ENCODE results near the gene CAMK2N1.

CAMK2N1 gene

DNA sequence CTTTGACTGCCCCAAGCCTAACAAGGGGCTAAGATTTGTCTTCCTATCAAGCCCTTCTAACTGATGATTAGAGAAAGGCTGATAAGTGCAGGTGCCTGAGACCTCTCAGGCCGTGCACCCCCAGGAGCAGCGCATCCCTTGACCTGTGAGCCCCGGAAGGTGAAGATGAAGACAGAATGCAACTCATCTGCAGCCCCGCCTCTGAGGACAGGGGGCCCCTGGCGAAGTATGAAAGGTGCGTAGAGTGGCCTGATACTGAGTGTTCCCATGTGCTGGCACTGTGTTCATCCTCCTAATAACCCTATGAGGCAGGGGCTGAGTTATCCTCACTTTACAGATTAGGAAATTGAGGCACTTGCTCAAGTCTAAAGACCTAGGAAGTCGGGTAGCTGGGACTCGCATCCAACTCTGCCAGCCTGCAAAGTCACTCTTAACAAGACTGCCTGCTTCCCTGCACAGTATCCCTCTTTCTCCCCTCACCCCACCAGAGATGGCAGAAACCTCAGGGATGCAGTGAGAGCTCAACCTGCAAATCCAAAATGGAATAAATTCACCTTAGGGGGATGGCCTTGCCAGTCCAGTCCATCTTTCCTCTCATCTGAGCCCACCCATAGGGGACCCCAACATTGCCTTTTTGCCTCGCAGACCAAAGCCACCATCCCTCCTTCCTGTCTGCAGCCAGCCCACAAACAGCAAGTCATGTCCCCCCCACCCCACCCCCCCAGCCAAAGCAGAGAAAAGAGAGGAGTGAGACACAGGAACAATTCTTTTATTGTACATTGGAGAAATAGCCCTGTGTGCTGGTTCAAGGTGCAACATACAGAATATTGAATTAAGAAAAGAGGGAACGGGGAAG is 4.1 kb downstream of the CAMK2N1 start:
- H3K27ac ChIP-seq, result no peak overlapping the region

DNA sequence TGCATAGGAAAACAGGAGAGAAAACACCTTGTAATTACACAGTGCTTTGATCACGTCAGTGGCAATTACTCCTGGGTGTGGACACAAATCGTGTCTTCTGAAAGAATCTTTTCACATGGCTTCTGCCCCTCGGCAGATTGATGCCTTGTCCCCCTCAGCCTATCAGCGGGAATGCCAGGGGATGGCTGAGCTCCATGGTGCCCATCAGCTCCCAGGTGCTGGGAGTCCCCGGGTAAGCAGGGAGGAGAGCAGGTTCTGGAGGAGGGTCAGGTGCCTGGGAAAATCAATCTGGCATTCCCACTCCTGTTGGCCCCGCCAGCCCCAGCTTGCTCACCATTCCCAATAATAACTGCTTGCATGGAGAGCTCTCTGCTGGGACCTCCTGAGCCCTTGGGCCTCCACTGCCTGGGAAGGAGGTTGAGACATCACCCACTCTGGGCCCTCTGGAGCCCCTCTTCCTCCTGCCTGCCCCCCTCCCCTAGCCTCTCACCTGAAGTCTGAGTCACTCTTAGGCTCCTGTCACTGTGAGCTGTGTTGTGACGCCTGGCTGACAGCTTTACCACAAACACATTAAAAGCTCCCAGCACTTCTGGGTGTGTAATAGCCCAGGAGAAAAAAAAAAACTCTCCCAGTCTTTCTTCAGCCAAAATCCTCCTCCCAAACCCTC is 4.9 kb downstream of the CAMK2N1 start:
- Histone ChIP-seq H3K4me3 (no peak overlapping the region), H3K27ac (no peak overlapping the region)

More for the DNA sequence above, 4.1 kb downstream of the CAMK2N1 start:
- no peak overlapping the region for H3K4me3 ChIP-seq

DNA sequence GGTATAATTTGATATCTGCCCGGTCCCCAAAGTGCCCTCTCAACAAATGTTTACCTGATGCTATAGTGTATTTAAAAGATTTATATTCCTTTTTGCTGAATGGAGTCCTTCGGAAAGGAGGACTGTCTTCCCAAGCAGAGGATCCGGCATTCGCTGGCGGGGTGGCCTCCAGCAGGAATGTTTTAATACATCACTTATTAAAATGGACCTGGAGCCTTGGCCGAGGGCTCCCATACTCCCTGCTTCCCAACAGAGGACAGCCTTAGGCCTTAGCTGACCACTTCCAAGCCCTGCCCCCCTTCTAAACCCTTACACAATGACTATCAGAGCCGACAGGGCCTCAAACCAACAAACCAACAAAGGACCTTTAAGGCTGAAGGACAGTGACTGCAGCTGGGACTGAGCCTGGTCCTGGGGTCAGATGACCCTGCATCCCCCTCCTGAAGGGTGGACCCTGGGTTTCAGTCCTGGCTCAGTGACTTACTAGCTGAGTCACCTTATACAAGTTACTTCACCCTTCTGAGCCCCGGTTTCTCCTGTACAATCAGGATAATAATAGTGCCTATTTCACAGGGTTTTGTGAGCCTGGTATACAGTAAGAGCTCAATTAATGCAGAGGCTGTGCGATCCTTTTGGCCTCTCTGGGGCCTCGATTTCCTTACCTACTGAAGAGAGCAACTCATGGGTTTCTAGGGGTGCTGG is 5.6 kb downstream of the CAMK2N1 start:
- H3K27ac ChIP-seq, result no peak overlapping the region
- no peak overlapping the region for H3K4me3 ChIP-seq

DNA sequence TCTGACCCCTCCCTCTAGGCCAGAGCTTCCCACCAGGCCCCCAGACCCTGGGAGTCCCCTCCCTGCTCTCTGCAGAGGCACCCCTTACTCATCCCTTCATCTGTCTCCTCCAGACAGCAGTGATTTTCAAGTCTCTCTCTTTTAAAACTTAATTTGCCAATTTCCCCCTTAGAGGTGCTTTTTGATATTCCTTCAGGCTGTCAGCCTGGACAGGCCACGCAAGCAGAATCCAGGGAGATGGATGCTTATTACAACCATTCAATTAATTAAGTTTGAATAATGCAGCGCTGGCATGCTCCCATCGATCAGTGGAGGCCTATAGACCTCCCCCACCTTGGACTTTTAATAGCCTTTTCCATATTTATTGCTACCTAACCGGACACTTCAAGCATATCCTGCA is 6.2 kb downstream of the CAMK2N1 start:
- Histone ChIP-seq H3K27ac (no peak overlapping the region), H3K4me3 (no peak overlapping the region)

DNA sequence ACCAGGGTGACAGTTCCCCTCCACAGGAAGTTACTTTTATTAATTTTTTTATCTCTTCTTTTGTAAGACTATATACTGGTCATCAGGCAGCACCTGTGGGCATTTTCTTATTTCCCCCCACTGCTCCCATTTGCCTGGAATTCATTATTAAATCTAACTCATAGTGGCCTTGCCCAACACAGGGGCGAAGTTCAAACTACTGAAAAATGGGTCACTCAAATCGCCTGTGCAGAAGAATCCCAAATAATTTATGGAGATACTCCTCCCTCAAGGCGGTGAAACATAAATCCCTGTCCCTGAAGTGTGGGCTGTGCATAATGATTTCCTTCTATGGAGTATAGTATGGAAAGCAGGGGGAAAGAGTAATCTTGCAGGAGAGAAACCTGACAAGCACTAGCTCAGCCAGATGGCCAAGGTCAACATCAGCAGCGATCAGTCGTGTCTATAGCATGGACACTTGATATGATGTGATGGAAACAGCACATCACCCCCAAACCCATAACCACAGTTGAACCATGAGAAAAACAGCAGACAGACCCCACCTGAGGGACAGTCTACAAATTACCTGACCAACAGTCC is 7.9 kb downstream of the CAMK2N1 start:
- no peak overlapping the region for H3K4me3 ChIP-seq
- no peak overlapping the region for H3K27ac ChIP-seq

DNA sequence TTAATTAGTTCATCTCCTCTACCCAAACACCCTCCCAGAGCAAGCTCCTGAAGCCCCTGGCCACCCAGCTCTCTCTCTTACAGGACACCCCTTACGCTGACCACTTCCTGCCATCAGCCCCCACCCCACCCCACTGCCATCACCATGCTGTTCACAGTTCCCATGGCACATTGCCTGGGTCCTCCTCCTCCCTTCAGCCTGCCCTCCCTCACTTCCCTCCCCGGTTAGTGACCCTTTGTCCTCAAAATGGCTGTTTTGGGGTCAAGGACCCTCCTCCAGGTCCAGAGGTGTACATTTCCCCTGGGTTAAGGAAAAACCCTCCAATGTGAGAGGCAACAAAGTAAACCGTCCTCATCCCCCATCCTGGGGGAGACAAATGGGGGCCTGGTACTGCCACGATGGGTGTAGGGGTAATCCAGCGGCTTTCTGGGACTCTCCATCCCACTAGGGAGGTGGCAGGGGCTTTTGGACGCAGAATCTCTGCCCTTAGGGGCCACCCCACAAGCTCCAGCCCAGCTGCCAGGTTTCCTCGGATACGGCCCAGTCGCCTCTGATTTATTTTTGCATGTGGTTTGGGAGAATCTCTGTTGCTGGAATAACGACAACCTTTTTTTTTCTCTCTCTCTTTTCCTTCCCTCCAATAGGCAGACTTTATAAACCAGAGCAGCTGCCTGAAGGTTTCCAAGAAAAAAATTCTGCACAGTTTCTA is 8.5 kb downstream of the CAMK2N1 start:
- H3K27ac ChIP-seq, result no peak overlapping the region
- H3K4me3 ChIP-seq, result no peak overlapping the region

DNA sequence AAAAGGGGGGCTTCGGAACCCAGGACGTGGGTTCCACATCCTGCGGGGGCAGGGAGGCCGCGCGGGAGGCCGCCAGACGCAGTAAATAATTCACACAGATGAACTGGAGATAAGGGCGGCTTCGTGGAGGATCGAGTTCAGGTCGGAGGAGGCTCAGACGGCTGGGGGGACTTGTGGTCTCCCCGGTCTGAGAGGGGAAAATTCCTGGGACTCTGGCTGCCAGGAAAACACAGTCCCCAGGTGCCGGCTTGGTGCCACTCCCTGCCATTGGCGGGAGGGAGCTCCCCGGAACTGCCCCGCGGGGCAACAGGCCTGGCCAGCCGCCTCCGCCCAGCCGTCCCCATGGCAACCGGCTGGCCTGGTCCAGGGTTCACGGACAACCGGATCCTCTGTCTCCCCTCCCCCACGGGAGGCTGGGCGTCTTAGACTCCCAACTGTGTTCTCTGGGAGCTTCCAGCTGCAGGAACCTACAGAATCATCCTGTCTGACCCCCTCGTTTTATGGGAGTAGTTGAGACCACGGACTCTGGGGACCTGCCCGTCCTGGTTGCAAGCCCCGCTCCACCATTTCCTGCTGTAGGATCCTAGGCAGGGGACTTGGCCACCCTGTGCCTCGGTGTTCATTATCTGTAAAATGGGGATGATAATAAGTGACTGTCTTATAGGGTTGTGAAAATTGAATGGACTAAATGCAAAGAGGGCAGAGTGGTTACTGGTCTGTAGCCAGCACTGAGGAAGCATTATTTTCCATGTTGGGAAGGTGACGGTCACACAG is 9.6 kb downstream of the CAMK2N1 start:
- Histone ChIP-seq H3K27ac (no peak overlapping the region), H3K4me3 (no peak overlapping the region)

DNA sequence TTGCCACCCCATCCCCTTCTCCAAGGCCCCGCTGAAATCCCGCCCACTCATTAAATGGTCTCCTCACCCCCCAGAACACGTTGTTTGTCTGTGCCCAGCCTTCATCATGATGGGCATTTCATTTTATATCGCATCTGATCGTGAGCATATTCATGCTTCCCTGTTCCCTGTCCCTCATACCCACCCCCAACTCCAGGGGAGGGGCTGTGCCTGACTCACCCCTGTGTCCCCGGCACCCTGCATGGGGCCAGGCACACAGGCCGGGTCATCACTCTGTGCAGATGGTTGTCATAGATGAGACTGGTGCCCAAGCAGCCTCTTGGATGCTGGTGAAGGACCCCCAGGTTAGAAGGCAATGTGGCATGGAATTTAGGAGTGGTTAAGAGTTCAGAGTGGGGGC is 11.0 kb downstream of the CAMK2N1 start:
- H3K27ac ChIP-seq, result no peak overlapping the region
- H3K4me3 ChIP-seq, result no peak overlapping the region

DNA sequence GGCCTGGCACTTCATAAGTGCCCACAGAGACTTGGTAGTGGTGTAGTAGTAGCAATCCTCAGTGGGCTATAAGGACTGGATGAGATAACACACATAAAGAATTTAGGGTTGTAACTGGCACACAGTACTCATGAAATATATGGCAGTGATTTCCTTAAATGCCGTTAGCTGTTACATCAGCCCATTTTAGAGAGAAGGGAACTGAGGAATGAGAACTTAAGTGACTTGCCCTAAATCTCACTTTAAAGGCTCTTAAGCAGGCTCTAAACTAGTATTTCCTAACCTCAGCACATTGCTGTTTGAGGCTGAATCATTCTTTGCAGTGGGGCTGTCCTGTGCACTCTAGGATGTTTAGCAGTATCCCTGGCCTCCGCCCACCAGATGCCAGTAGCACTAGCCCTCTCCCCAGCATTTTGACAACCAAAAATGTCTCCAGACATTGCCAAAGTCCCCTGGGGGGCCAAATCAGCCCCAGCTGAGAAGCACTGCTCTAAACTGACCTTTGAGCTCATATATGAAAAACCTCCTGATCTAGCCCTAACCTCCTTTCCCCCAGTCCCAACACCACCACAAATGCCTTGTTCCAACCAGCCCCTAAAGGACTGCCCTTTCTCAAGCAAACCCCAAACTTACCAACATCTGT is 11.6 kb downstream of the CAMK2N1 start:
- H3K27ac ChIP-seq, result no peak overlapping the region
- no peak overlapping the region for H3K4me3 ChIP-seq

DNA sequence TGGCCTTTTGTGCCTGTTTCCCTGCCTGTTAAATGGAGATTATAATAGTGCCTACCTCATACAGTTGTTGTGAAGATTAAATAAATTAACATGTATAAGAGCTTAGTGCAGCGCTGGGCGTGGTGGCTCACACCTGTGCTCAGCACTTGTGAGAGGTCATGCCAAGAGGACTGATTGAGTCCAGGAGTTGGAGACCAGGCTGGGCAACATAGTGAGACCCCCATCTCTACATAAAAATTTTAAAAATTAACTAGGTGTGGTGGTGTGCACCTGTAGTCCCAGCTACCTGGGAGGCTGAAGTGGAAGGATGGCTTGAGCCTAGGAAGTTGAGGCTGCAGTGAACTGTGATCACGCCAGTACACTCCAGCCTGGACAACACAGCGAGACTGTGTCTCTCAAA is 12.1 kb downstream of the CAMK2N1 start:
- no peak overlapping the region for H3K27ac ChIP-seq

DNA sequence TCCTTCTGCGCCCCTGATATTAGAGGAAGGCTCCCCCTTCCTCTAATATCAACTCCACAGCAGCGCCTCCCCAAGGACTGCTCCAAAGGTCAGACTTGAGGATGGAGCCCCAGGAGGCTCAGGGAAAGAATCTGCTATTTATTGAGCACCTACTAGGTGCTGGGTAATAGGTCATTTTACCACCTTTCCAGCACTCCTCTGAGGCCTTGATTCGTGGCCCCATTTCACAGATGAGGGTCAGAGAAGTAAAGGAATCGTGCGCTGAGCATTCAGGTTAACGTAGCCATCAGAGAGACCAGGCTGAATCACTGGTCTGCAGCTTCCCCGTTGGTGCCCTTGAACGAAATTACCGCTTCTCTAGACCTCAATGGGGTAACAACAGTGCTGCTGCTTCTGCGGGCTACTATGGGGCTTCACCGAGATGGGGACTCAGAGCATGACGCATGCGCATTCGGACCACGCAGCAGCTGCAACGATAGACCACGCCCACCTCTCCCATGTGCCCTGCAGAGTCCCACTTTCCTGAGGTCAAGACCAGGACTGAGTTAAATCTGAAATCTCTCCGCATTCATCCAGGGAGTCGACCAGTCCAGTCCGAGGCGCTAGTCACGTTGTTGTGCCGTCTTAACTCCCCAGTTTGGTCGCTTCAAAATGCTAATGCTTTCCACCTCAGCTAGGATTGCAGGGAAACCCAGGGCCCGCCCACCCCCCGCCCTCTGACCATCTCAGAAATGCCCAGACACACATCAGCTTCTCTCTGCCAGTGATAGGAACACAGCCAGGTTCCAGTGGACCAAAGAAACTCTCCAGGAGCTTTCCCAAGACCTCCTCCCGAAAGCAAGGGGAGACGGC is 12.9 kb downstream of the CAMK2N1 start:
- no peak overlapping the region for H3K4me3 ChIP-seq
- no peak overlapping the region for H3K27ac ChIP-seq

More for the DNA sequence above, 12.1 kb downstream of the CAMK2N1 start:
- no peak overlapping the region for H3K4me3 ChIP-seq

DNA sequence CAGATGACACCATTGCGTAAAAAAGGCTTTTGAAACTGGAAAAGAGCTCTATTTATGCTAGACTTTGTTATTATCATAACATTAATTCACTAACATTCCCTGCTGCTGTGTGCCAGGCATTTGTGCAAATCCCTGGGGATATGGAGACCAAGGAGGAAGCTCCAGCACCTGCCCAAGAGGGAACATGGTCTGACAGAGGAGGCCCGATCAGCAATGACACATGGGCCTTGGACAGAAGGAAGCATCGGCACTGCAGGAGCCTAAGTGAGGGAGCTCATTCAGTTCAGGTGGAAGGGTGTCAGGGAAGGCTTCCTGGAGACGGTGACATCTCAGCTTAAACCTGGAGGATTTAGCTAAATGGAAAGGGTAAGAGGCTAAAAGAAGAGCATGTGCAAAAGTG is 13.9 kb downstream of the CAMK2N1 start:
- Histone ChIP-seq H3K27ac (no peak overlapping the region), H3K4me3 (no peak overlapping the region)

DNA sequence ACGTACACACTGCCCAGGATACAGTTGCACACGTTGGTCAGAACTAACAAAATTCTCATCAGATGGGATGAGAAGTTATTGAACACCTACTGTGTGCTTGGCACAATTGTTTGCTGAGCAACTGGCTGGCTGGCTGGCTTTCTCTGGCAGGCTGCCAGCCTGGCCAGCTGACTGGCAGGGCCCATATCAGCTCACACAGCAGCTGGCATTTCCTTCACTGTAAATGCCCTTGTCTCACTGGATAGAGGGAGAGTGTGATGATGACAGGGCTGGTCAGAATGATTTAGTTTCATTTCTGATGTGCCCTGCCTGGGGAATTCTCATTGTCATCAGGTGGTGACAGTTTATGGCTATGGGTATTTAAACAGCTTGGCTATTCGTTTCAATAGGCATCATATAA is 15.8 kb downstream of the CAMK2N1 start:
- Histone ChIP-seq H3K27ac (no peak overlapping the region), H3K4me3 (no peak overlapping the region)

DNA sequence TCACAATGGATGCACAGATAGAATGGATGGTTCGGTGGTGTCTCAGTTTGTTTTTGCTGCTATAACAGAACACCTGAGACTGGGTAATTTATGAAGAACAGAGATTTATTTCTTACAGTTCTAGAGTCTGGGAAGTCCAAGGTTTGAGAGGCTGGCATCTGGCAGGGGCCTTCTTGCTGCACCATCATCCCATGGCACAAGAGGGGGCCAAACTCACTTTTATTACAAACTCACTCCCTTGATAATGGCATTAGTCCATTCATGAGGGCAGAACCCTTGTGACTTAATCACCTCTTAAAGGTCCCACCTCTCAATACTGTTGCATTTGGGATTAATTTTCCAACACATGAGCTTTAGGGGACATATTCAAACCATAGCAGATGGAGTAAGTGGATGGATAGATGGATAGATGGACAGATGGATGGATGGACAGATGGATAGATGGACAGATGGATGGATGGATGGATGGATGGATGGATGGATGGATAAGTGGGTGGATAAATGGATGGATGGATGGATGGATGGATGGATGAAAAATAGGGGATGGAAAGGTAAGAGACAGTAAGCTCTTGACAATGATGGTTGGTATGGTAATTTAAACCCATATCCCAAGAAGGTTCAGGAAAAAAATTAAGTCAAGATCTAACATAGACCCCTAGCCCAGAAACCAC is 16.5 kb downstream of the CAMK2N1 start:
- Histone ChIP-seq H3K4me3 (no peak overlapping the region), H3K27ac (no peak overlapping the region)

DNA sequence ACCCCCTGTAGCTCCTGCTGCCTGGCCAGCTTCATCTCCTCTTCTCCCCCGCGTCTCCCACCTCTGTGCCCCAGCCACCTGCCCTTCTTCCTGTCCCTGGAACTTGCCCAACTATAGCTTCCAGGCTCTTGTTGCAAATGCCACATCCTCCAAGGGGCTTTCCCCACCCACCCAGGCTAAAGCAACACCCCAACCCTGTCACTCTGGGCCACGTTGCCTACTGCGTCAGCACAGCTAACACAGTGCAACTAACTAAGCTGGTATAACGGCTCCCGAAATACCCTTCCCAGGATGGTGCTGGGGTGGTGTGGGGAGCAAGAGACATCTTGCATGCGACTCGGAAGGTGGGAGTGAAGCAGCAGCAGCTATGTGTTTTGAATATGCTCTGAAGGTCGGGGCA is 19.7 kb downstream of the CAMK2N1 start:
- no peak overlapping the region for H3K27ac ChIP-seq
- H3K4me3 ChIP-seq, result no peak overlapping the region

DNA sequence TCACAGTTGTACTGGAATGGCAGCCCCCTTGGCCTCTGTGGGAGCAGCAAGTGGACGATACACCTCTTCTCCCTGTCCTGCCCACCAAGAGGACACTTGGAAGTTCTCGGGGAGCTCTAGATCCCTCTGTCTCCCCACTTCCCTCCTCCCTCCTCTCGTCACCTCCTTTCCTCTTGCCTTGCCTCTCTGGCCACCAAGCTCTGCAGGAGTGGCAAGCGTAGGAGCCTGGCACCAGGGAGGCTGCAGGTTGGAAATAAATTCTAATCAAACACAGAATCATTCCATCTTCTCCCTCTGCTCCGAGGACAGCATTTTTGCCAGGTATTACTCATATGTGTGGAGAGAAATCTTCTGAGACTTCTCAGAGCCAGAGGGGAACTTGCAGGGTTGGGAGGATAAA is 20.8 kb downstream of the CAMK2N1 start:
- Histone ChIP-seq H3K27ac (no peak overlapping the region), H3K4me3 (no peak overlapping the region)

DNA sequence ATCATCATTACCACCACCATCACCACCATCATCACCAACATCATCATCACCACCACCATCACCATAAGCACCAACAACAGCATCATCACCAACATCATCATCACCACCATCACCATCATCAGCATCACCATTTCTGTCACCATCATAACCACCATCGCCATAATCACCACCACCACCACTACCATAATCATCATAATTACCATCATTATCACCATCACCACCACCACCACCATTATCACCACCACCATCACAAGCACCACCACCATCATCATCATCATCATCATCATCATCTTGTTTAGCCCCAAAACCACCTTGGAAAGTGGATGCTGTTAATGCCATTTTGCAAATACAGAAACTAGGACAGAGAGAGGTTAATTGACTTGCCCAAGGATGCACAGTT is 22.5 kb downstream of the CAMK2N1 start:
- no peak overlapping the region for H3K4me3 ChIP-seq
- no peak overlapping the region for H3K27ac ChIP-seq
